ENCODE data around the gene VIPR2.

GRCh38 chr7:159001811-159002210 is 142.9 kb downstream of the VIPR2 start:
- TF ChIP-seq, protein P1, sequence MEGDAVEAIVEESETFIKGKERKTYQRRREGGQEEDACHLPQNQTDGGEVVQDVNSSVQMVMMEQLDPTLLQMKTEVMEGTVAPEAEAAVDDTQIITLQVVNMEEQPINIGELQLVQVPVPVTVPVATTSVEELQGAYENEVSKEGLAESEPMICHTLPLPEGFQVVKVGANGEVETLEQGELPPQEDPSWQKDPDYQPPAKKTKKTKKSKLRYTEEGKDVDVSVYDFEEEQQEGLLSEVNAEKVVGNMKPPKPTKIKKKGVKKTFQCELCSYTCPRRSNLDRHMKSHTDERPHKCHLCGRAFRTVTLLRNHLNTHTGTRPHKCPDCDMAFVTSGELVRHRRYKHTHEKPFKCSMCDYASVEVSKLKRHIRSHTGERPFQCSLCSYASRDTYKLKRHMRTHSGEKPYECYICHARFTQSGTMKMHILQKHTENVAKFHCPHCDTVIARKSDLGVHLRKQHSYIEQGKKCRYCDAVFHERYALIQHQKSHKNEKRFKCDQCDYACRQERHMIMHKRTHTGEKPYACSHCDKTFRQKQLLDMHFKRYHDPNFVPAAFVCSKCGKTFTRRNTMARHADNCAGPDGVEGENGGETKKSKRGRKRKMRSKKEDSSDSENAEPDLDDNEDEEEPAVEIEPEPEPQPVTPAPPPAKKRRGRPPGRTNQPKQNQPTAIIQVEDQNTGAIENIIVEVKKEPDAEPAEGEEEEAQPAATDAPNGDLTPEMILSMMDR (conservative IDR thresholded peaks at IDR 0.05; ENCODE audit: low read depth in 2 of 2), result no peak
- TF ChIP-seq REST (IDR thresholded peaks at IDR 0.05; ENCODE audit: unreplicated experiment) (no peak), EZH2 (IDR thresholded peaks at IDR 0.05; ENCODE audit: low read depth, unreplicated experiment) (no peak), JUNB (IDR thresholded peaks at IDR 0.05; ENCODE audit: unreplicated experiment) (no peak), POLR2AphosphoS5 (IDR thresholded peaks at IDR 0.05; ENCODE audit: low read depth) (no peak), CREB1 (CRISPR knock-in tag; IDR thresholded peaks at IDR 0.05; ENCODE audit: low read depth) (no peak), ZNF331 (CRISPR knock-in tag; IDR thresholded peaks at IDR 0.05; ENCODE audit: low read depth) (no peak), EZH2phosphoT487 (IDR thresholded peaks at IDR 0.05; ENCODE audit: unreplicated experiment) (no peak)

Measured in GM23338 (cell line).